Erythroblast (primary cell): ENCODE measurements around the gene LAMB4.

Experiments used
- GATA1 ChIP-seq: IDR thresholded peaks from 2 replicates; pipeline ENCODE4 v1.6.1; 2011; ENCODE audit warnings: low read depth, mild to moderate bottlenecking, control low read depth, low read length, moderate library complexity
- POLR2A ChIP-seq: IDR thresholded peaks from 2 replicates; pipeline ENCODE4 v1.6.1; 2011; ENCODE audit warnings: mild to moderate bottlenecking, low read length

GRCh38 chr7:108004220-108005142 is 125.7 kb downstream of the LAMB4 start:
- TF ChIP-seq POLR2A (no peak), GATA1 (no peak)
